Neuronal stem cell (in vitro differentiated cells): ENCODE measurements around the gene SCAF4.

Source experiments
- DNase-seq: peaks from one replicate; pipeline ENCODE4 v3.0.0-alpha.2; 2013; ENCODE audit warnings: low spot score
- H2AFZ ChIP-seq: one replicate; pipeline ENCODE4 v1.6.1; 2013; ENCODE audit warnings: mild to moderate bottlenecking, low read length, inconsistent platforms
- H2AK5ac ChIP-seq: 2 replicates; pipeline ENCODE4 v1.6.1; 2013; ENCODE audit warnings: low read depth, mild to moderate bottlenecking, inconsistent platforms, low read length, moderate library complexity, mixed read lengths
- H2BK120ac ChIP-seq: 2 replicates; pipeline ENCODE4 v1.6.1; 2013; ENCODE audit warnings: low read depth, mild to moderate bottlenecking, inconsistent platforms, low read length, moderate library complexity, mixed read lengths
- H2BK12ac ChIP-seq: one replicate; pipeline ENCODE4 v1.6.1; 2013; ENCODE audit warnings: low read length, inconsistent platforms
- H2BK15ac ChIP-seq: 2 replicates; pipeline ENCODE4 v1.6.1; 2013; ENCODE audit warnings: mild to moderate bottlenecking, low read length, inconsistent platforms, mixed read lengths
- H2BK5ac ChIP-seq: one replicate; pipeline ENCODE4 v1.6.1; 2013; ENCODE audit warnings: inconsistent platforms, mild to moderate bottlenecking, low read length, moderate library complexity
- H3K14ac ChIP-seq: one replicate; pipeline ENCODE4 v1.6.1; 2013; ENCODE audit warnings: low read length, inconsistent platforms
- H3K18ac ChIP-seq: 2 replicates; pipeline ENCODE4 v1.6.1; 2013; ENCODE audit warnings: low read length, inconsistent platforms
- H3K23ac ChIP-seq: 2 replicates; pipeline ENCODE4 v1.6.1; 2013; ENCODE audit warnings: low read depth, mild to moderate bottlenecking, mixed read lengths, low read length, inconsistent platforms; ENCODE audit not compliant: poor library complexity
- H3K27ac ChIP-seq: replicated peaks from 3 replicates; pipeline ENCODE4 v1.5.1; 2013; ENCODE audit warnings: low read length, inconsistent platforms
- H3K27me3 ChIP-seq, 3 experiments: 2 replicates each; pipeline ENCODE4 v1.6.1; 2013; ENCODE audit warnings: low read length in 3 of 3, mild to moderate bottlenecking in 2 of 3, inconsistent platforms in 1 of 3, low read depth in 1 of 3, mixed read lengths in 1 of 3, moderate library complexity in 1 of 3; ENCODE audit not compliant: control insufficient read depth in 3 of 3, insufficient read depth in 3 of 3
- H3K36me3 ChIP-seq, 2 donors: replicated peaks in 1 of 2; 2 replicates each; pipeline ENCODE4 v1.6.1; 2013; ENCODE audit warnings: low read length in 2 of 2; ENCODE audit not compliant: control insufficient read depth in 2 of 2, insufficient read depth in 2 of 2
- H3K4ac ChIP-seq: 2 replicates; pipeline ENCODE4 v1.6.1; 2013; ENCODE audit warnings: inconsistent platforms, mild to moderate bottlenecking, low read length, moderate library complexity
- H3K4me1 ChIP-seq, 2 donors: 1 replicate in 1 of 2; 2 replicates in 1 of 2; pipeline ENCODE4 v1.6.1; 2013; ENCODE audit warnings: low read length in 2 of 2, low read depth in 1 of 2; ENCODE audit not compliant: control insufficient read depth in 2 of 2, insufficient read depth in 1 of 2
- H3K4me2 ChIP-seq: one replicate; pipeline ENCODE4 v1.6.1; 2013; ENCODE audit warnings: mild to moderate bottlenecking, low read length, inconsistent platforms; ENCODE audit not compliant: insufficient read depth, poor library complexity, severe bottlenecking
- H3K4me3 ChIP-seq, 2 donors: 2 replicates each; pipeline ENCODE4 v1.5.1; 2013; ENCODE audit warnings: low read length in 2 of 2, mild to moderate bottlenecking in 2 of 2, inconsistent platforms in 1 of 2, moderate library complexity in 1 of 2
- H3K79me1 ChIP-seq: one replicate; pipeline ENCODE4 v1.6.1; 2013; ENCODE audit warnings: low read depth, mild to moderate bottlenecking, inconsistent platforms, low read length, moderate library complexity
- H3K9ac ChIP-seq: one replicate; pipeline ENCODE4 v1.6.1; 2013; ENCODE audit warnings: mild to moderate bottlenecking, low read depth, low read length, inconsistent platforms; ENCODE audit not compliant: poor library complexity
- H3K9me3 ChIP-seq, 2 donors: replicated peaks in 1 of 2; 2 replicates each; pipeline versions ENCODE3 to v1.6.1; 2013; ENCODE audit warnings: low read length in 2 of 2, mild to moderate bottlenecking in 2 of 2, inconsistent platforms in 1 of 2, low read depth in 1 of 2, mixed read lengths in 1 of 2, moderate library complexity in 1 of 2; ENCODE audit not compliant: control insufficient read depth in 2 of 2, insufficient read depth in 1 of 2
- H4K8ac ChIP-seq: one replicate; pipeline ENCODE4 v1.6.1; 2013; ENCODE audit warnings: low read depth, mild to moderate bottlenecking, inconsistent platforms, low read length, moderate library complexity
- H4K91ac ChIP-seq: one replicate; pipeline ENCODE4 v1.6.1; 2013; ENCODE audit warnings: low read length, low read depth, mild to moderate bottlenecking, inconsistent platforms; ENCODE audit not compliant: poor library complexity
- WGBS, 2 donors: extraction: QIAGEN DNeasy Blood & Tissue Kit; methylation state at CpG; one replicate each; pipeline ENCODE4 v1.1.7; 2013; ENCODE audit warnings: missing lambda C conversion rate in 2 of 2, mixed read lengths in 1 of 2; ENCODE audit not compliant: insufficient read length in 2 of 2, insufficient replicate concordance in 1 of 2; ENCODE audit errors: extremely low coverage in 2 of 2; 5-methylcytosine and 5-hydroxymethylcytosine counted together

Gene SCAF4

DNA sequence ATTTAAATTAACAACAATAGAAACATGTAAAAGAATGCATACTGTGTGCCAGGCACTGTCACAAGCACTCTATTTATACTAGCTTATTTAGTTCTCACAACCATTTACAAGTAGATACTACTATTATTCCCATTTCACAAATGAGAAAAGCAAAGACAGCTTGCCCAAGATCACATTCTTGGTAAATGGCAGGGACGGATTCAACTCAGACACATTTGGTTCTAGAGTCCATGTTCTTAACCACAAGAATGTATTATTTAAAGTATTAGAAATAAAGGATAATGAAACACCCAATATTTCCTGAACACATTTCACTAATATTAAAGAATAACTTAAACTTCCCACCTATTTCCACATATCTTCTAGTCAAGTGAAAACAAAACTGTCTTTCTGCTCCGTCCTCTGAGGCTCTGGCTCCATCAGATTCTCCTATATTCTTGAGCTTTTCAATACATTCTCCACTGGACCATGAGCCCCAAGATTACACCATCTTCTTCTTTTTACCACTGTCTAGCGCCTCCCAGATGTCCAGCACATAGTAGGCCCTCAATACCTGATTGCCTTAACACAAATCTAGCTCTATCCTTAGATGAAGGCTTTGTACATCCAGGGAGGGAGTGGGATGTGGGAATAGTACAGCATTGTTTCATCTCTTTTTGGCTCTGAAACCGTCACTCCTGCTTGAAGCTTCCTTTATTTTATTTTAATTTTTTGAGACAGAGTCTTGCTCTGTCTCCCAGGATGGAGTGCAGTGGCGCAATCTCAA, 43.1 kb downstream of the SCAF4 start:
- Histone ChIP-seq H3K36me3 (peaks cover 43 to 99% of the 10 kb centered on the region in 2 donors), H3K4ac (no peak overlapping the region), H3K9ac (no peak overlapping the region), H3K79me1 (peaks cover 2% of the 10 kb centered on the region), H3K27ac (no peak overlapping the region), H2BK12ac (no peak overlapping the region), H3K4me3 (no peak overlapping the region), H3K23ac (no peak overlapping the region), H2AK5ac (no peak overlapping the region), H4K91ac (no peak overlapping the region), H3K4me2 (no peak overlapping the region), H2BK5ac (no peak overlapping the region), H2AFZ (no peak overlapping the region), H4K8ac (no peak overlapping the region), H3K4me1 (no peaks in the 10 kb centered on the region), H3K14ac (no peak overlapping the region), H3K27me3 (no peaks in the 10 kb centered on the region), H2BK120ac (no peak overlapping the region), H3K9me3 (no peaks in the 10 kb centered on the region), H3K18ac (no peak overlapping the region), H2BK15ac (no peak overlapping the region)
- no CpG with 5 or more reads among the region's 5 CpGs for WGBS, 2 donors
- no peak for DNase-seq

DNA sequence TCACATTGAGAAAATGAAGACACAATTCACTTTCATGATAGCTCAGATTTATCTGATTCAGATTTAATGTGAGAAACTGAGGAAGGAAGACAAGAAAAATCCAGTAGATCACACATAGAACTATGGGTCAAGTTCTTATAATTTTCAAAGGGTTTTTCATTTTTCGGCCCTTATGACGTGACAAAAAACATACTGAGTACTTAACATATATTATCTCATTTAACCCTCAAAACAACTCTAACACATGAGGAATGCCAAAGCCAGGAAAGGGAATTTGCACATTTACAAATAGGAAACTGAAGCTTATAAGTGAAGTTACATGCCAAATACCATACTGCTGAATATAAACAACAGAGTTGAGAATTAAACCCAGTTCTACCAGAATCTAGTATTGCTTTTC, 44.8 kb downstream of the SCAF4 start:
- no peak for DNase-seq
- no peak overlapping the region for H4K91ac ChIP-seq
- H2AK5ac ChIP-seq: no peak overlapping the region
- H2BK12ac ChIP-seq: no peak overlapping the region
- H3K4me1 ChIP-seq: no peaks in the 10 kb centered on the region
- H3K27ac ChIP-seq: no peak overlapping the region
- H4K8ac ChIP-seq: no peak overlapping the region
- H3K9me3 ChIP-seq: no peaks in the 10 kb centered on the region
- peaks cover 2% of the 10 kb centered on the region for H3K79me1 ChIP-seq
- H2BK15ac ChIP-seq: no peak overlapping the region
- peaks cover 42 to 99% of the 10 kb centered on the region in 2 donors for H3K36me3 ChIP-seq
- no peaks in the 10 kb centered on the region for H3K27me3 ChIP-seq
- no peak overlapping the region for H3K4me3 ChIP-seq
- H3K18ac ChIP-seq: no peak overlapping the region
- WGBS, 2 donors: no CpG with 5 or more reads among the region's 2 CpGs
- H2BK120ac ChIP-seq: no peak overlapping the region
- H2AFZ ChIP-seq: no peak overlapping the region
- H3K9ac ChIP-seq: no peak overlapping the region
- H2BK5ac ChIP-seq: no peak overlapping the region
- H3K23ac ChIP-seq: no peak overlapping the region
- no peak overlapping the region for H3K14ac ChIP-seq
- H3K4me2 ChIP-seq: no peak overlapping the region
- H3K4ac ChIP-seq: no peak overlapping the region

DNA sequence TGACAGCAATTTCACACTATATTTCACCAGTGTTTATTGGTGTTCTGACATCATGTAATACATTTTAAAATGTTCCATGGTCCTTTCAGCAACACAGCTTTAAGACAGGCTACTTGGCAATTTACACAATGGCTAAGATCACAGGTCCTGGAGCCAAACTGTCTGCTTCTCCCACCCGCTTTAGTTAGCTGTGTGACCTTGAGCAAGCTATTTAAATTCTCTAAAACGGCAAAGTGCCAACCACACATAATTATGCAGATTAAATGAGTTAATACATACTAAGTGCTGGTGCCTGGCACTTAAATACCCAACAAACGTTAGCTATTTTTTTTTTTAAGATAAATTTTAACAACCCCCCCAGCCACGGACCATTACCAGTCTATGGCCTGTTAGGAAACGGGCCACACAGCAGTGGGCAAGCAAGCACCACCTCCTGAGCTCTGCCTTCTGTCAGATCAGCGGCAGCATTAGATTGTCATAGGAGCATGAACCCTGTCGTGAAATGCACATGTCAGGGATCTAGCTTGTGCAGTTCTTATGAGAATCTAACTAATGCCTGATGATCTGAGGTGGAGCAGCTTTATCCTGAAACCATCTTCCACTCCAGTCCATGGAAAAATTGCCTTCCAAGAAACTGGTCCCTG, 45.5 kb downstream of the SCAF4 start:
- Histone ChIP-seq H3K4ac (no peak overlapping the region), H3K23ac (no peak overlapping the region), H2BK120ac (no peak overlapping the region), H3K4me3 (no peak overlapping the region), H3K27ac (no peak overlapping the region), H4K8ac (no peak overlapping the region), H2AK5ac (no peak overlapping the region), H3K14ac (no peak overlapping the region), H3K9ac (no peak overlapping the region), H3K9me3 (no peaks in the 10 kb centered on the region), H3K36me3 (peaks cover 41 to 99% of the 10 kb centered on the region in 2 donors), H3K4me1 (no peaks in the 10 kb centered on the region), H2AFZ (no peak overlapping the region), H3K18ac (no peak overlapping the region), H2BK12ac (no peak overlapping the region), H2BK5ac (no peak overlapping the region), H3K4me2 (no peak overlapping the region), H3K27me3 (no peaks in the 10 kb centered on the region), H2BK15ac (no peak overlapping the region), H4K91ac (no peak overlapping the region), H3K79me1 (peaks cover 3% of the 10 kb centered on the region)
- no CpG with 5 or more reads among the region's 7 CpGs for WGBS, 2 donors
- DNase-seq: no peak

- Histone ChIP-seq H4K8ac (no peak overlapping the region), H3K18ac (no peak overlapping the region), H3K23ac (no peak overlapping the region), H3K4me3 (no peak overlapping the region), H3K14ac (no peak overlapping the region), H4K91ac (no peak overlapping the region), H2BK5ac (no peak overlapping the region), H3K4me1 (no peaks in the 10 kb centered on the region), H3K36me3 (peaks cover 34 to 99% of the 10 kb centered on the region in 2 donors), H3K27ac (no peak overlapping the region), H3K79me1 (peaks cover 3% of the 10 kb centered on the region), H3K4ac (no peak overlapping the region), H2AK5ac (no peak overlapping the region), H2BK15ac (no peak overlapping the region), H3K27me3 (no peaks in the 10 kb centered on the region), H2BK12ac (no peak overlapping the region), H2BK120ac (no peak overlapping the region), H3K9ac (no peak overlapping the region), H3K9me3 (no peaks in the 10 kb centered on the region), H3K4me2 (no peak overlapping the region), H2AFZ (no peak overlapping the region)
- no peak for DNase-seq
- no CpG with 5 or more reads among the region's 7 CpGs for WGBS, 2 donors
Measured at GRCh38 chr21:31684918-31685317, 47.0 kb downstream of the SCAF4 start.
